Activated naive CD4-positive, alpha-beta T cell (primary cell): Measurements from ENCODE around the gene CAP1.

Experiments
- DNase-seq, 4 experiments: peaks; one replicate each; lab custom pipeline; 2025; lab: John Stamatoyannopoulos, UW

The CAP1 gene

GRCh38 chr1:40095806-40096205, 55.3 kb downstream of the CAP1 start:
- no peak for DNase-seq

- DNase-seq = no peak
Measured at GRCh38 chr1:40096646-40096976, 56.1 kb downstream of the CAP1 start.

GRCh38 chr1:40096977-40097782, 56.7 kb downstream of the CAP1 start, which contains the start of gene PPT1:
Gene PPT1, minus strand, starts transcription at chr1:40097252. Its CDS starts 14 bp downstream, at chr1:40097238.
- peak; percentile 33 to 72 (median 52) for DNase-seq

- no peak for DNase-seq
Measured at GRCh38 chr1:40102038-40102437, 61.5 kb downstream of the CAP1 start.

- DNase-seq = no peak
Measured at GRCh38 chr1:40102896-40103295, 62.4 kb downstream of the CAP1 start.

- DNase-seq = no peak
Measured at GRCh38 chr1:40105028-40105427, 64.5 kb downstream of the CAP1 start.

GRCh38 chr1:40107290-40107959, 66.9 kb downstream of the CAP1 start:
- DNase-seq = no peak

- DNase-seq = no peak
Measured at GRCh38 chr1:40110389-40110788, 69.9 kb downstream of the CAP1 start.

- no peak for DNase-seq
Measured at GRCh38 chr1:40114400-40114799, 73.9 kb downstream of the CAP1 start.

GRCh38 chr1:40120128-40120527, 79.6 kb downstream of the CAP1 start:
- DNase-seq = no peak
